ENCODE results near the gene NRSN2.

DNA sequence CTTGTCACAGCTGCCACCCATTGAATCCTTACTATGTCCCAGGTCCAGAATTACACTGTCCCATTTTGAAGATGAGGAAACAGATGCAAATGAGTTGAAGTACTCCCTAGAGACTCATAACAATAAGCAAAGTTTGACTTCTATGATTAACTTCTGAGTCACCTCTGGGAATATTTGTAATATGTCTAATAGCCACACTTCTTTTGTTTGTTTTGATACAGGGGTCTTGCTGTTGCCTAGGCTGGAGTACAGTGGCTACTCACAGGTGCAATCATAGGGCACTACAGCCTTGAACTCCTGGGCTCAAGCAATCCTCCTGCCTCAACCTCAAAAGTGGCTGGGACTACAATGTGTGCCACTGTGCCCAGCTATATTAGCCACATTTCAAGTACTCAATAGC, 33.0 kb upstream of the NRSN2 start:
- TF ChIP-seq POLR2A (IDR thresholded peaks at IDR 0.05), result no peak
- no peak for TF ChIP-seq CTCF (IDR thresholded peaks at IDR 0.05)
